Activated CD4-positive, CD25-positive, alpha-beta regulatory T cell treated with anti-CD3 and anti-CD28 coated beads, Interleukin-2, amount 50 U/mL, for 16 hours (primary cell): ENCODE data around the gene SPHK1.

Experiments
- DNase-seq: peaks from one replicate; pipeline ENCODE4 v3.0.0-alpha.2; 2020; ENCODE audit warnings: low read depth, low spot score

SPHK1 gene

GRCh38 chr17:76363107-76363842 is 21.1 kb upstream of the SPHK1 start:
- DNase-seq: no peak

- no peak for DNase-seq
Observed at GRCh38 chr17:76365256-76365903, 19.0 kb upstream of the SPHK1 start.

GRCh38 chr17:76366247-76366646 is 18.2 kb upstream of the SPHK1 start:
- DNase-seq: no peak

GRCh38 chr17:76367642-76368041 is 16.8 kb upstream of the SPHK1 start:
- DNase-seq: no peak

GRCh38 chr17:76368545-76368944 is 15.9 kb upstream of the SPHK1 start:
- DNase-seq: no peak

GRCh38 chr17:76369379-76369778 is 15.0 kb upstream of the SPHK1 start:
- DNase-seq: no peak

GRCh38 chr17:76369804-76370203 is 14.6 kb upstream of the SPHK1 start:
- DNase-seq: no peak

GRCh38 chr17:76370261-76370993 is 14.0 kb upstream of the SPHK1 start:
- no peak for DNase-seq

GRCh38 chr17:76371656-76372628 is 12.5 kb upstream of the SPHK1 start:
- no peak for DNase-seq

- DNase-seq: no peak
Observed at GRCh38 chr17:76376318-76377133, 7.9 kb upstream of the SPHK1 start.

- no peak for DNase-seq
Observed at GRCh38 chr17:76378548-76379274, 5.7 kb upstream of the SPHK1 start.

GRCh38 chr17:76379275-76379641 is 5.2 kb upstream of the SPHK1 start:
- no peak for DNase-seq

GRCh38 chr17:76379646-76380376 is 4.6 kb upstream of the SPHK1 start:
- DNase-seq: no peak

- no peak for DNase-seq
Observed at GRCh38 chr17:76381633-76382350, 2.6 kb upstream of the SPHK1 start.

- DNase-seq: no peak
Observed at GRCh38 chr17:76382351-76382802, 2.0 kb upstream of the SPHK1 start.

GRCh38 chr17:76382803-76383545 is 1.4 kb upstream of the SPHK1 start:
- DNase-seq: peak; percentile 12

- no peak for DNase-seq
Observed at GRCh38 chr17:76383546-76384221, 725 bp upstream of the SPHK1 start.
